Measurements from ENCODE around the gene CDYL2. TPM values are rescaled to one million over a fixed set of nuclear protein-coding genes. Genes with fewer than 3 reads are reported as not detected.

Gene CDYL2
- total and polyA plus RNA-seq, 8 donors: 0.60 to 7.3 (median 1.7) TPM

- peaks cover 0 to 7% (median 2%) of the 10 kb centered on the region in 4 donors for H3K9me3 ChIP-seq
- no peak overlapping the region for H3K4me3 ChIP-seq
- H3K4me1 ChIP-seq: no peaks in the 10 kb centered on the region
- H3K27me3 ChIP-seq: no peaks in the 10 kb centered on the region
- WGBS, 5 donors: 90 to 96% (median 94%) methylated on average over 4 of the region's 4 CpGs
- H3K27ac ChIP-seq: no peak overlapping the region
- intact Hi-C loops (cut with DNase I; ENCODE audit: low total_unique reads): no loop called here
- no peak for DNase-seq
- no peaks in the 10 kb centered on the region for H3K36me3 ChIP-seq
- no peak for TF ChIP-seq EP300 (IDR thresholded peaks at IDR 0.05)
- no peak for TF ChIP-seq CTCF (IDR thresholded peaks at IDR 0.05)
- TF ChIP-seq POLR2A (IDR thresholded peaks at IDR 0.05): no peak
- TF ChIP-seq POLR2AphosphoS5 (IDR thresholded peaks at IDR 0.05): no peak
Measured at GRCh38 chr16:80665356-80665755, 139.0 kb downstream of the CDYL2 start.

- intact Hi-C loops (cut with DNase I; ENCODE audit: low total_unique reads): no loop called here
- no peak for DNase-seq
- no peaks in the 10 kb centered on the region for H3K36me3 ChIP-seq
- H3K27ac ChIP-seq: no peak overlapping the region
- 45 to 88% (median 68%) methylated on average over 2 of the region's 2 CpGs for WGBS, 5 donors
- H3K27me3 ChIP-seq: no peaks in the 10 kb centered on the region
- H3K4me1 ChIP-seq: no peaks in the 10 kb centered on the region
- peaks cover 0 to 13% (median 3%) of the 10 kb centered on the region in 4 donors for H3K9me3 ChIP-seq
- no peak for TF ChIP-seq CTCF (IDR thresholded peaks at IDR 0.05)
- no peak overlapping the region for H3K4me3 ChIP-seq
Measured at GRCh38 chr16:80664786-80665185, 139.6 kb downstream of the CDYL2 start.

- intact Hi-C loops (cut with DNase I; ENCODE audit: low total_unique reads): no loop called here
- DNase-seq: no peak
- 78 to 91% (median 88%) methylated on average over 10 of the region's 10 CpGs for WGBS, 5 donors
- peaks cover 0 to 17% (median 5%) of the 10 kb centered on the region in 4 donors for H3K9me3 ChIP-seq
- no peaks in the 10 kb centered on the region for H3K27me3 ChIP-seq
- no peak for TF ChIP-seq POLR2A (IDR thresholded peaks at IDR 0.05)
- TF ChIP-seq CTCF (IDR thresholded peaks at IDR 0.05): no peak
- TF ChIP-seq POLR2AphosphoS5 (IDR thresholded peaks at IDR 0.05): no peak
- no peak for TF ChIP-seq EP300 (IDR thresholded peaks at IDR 0.05)
- no peak overlapping the region for H3K27ac ChIP-seq
- H3K4me3 ChIP-seq: no peak overlapping the region
- H3K4me1 ChIP-seq: no peaks in the 10 kb centered on the region
- H3K36me3 ChIP-seq: no peaks in the 10 kb centered on the region
Measured at GRCh38 chr16:80664226-80664625, 140.2 kb downstream of the CDYL2 start.

GRCh38 chr16:80663078-80663477 lies 141.3 kb downstream of the CDYL2 start:
- Histone ChIP-seq H3K27ac (no peak overlapping the region), H3K36me3 (no peaks in the 10 kb centered on the region), H3K4me1 (no peaks in the 10 kb centered on the region), H3K27me3 (no peaks in the 10 kb centered on the region), H3K4me3 (no peak overlapping the region), H3K9me3 (peaks cover 0 to 17% (median 5%) of the 10 kb centered on the region in 4 donors)
- intact Hi-C loops (cut with DNase I; ENCODE audit: low total_unique reads): no loop called here
- TF ChIP-seq EP300 (IDR thresholded peaks at IDR 0.05) (no peak), POLR2A (IDR thresholded peaks at IDR 0.05) (no peak), CTCF (IDR thresholded peaks at IDR 0.05) (no peak), POLR2AphosphoS5 (IDR thresholded peaks at IDR 0.05) (no peak)
- 67 to 93% (median 83%) methylated on average over 1 of the region's 1 CpG for WGBS, 5 donors
- DNase-seq: no peak

All from stomach (tissue), 9 donors.